Measurements from ENCODE around the gene CHRNE.

Gene CHRNE

GRCh38 chr17:4945176-4945943, 42.5 kb upstream of the CHRNE start:
- no peak overlapping the region for H3K4me3 ChIP-seq
- in situ Hi-C loops (cut with MboI; ENCODE audit: low sequenced_read_pairs): no loop called here
- peak in 1 of 2 experiments; percentile 60 for DNase-seq (ENCODE audit: low spot score in 2 of 2)
- H3K27me3 ChIP-seq (ENCODE audit: low read depth): no peaks in the 10 kb centered on the region
- peaks cover 14% of the 10 kb centered on the region for H3K4me1 ChIP-seq
- H3K36me3 ChIP-seq (replicated peaks): peaks cover 63% of the 10 kb centered on the region
- H3K9me3 ChIP-seq: no peaks in the 10 kb centered on the region

DNA sequence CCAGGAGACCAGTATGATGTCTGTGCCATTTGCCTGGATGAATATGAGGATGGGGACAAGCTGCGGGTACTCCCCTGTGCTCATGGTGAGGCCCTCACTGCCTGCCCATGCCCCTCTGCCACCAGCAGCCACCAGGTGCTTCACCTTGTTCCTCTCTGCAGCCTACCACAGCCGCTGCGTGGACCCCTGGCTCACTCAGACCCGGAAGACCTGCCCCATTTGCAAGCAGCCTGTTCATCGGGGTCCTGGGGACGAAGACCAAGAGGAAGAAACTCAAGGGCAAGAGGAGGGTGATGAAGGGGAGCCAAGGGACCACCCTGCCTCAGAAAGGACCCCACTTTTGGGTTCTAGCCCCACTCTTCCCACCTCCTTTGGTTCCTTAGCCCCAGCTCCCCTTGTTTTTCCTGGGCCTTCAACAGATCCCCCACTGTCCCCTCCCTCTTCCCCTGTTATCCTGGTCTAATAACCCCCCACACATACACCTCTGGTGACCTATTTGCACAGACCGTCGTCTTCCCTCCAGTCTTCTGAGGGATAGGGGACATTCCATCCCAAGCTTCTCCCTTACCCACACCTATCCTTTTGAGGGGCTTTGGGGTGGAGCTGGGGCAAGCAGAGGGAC, 41.8 kb upstream of the CHRNE start:
- in situ Hi-C loops (cut with MboI; ENCODE audit: low sequenced_read_pairs): no loop called here
- Histone ChIP-seq H3K4me1 (peaks cover 9% of the 10 kb centered on the region), H3K36me3 (replicated peaks) (peaks cover 63% of the 10 kb centered on the region)

DNA sequence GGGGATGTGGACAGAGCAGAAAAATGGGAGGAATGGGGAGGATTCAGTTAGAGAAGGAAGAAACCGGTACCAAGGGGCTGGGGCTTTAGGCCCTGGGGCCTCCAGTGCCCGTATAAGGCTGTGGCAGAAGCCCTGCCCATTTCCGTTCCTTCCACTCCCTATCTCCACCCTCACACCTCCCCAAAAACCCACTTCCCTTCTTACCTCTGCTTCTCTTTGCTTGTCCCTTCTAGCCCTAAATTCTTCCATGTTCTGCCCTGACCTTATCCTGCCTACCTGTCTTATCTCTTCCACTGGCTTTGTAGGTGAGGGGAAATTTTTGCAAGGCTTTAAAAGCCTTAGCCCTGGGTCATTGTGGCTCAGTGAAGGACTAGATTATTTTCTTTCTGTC, 41.3 kb upstream of the CHRNE start:
- in situ Hi-C loops (cut with MboI; ENCODE audit: low sequenced_read_pairs): no loop called here

More for the DNA sequence above, 41.8 kb upstream of the CHRNE start:
- Histone ChIP-seq H3K9me3 (no peaks in the 10 kb centered on the region), H3K27me3 (ENCODE audit: low read depth) (no peaks in the 10 kb centered on the region), H3K4me3 (no peak overlapping the region)
- DNase-seq (ENCODE audit: low spot score in 2 of 2): no peak

GRCh38 chr17:4942760-4943508, 40.0 kb upstream of the CHRNE start:
- in situ Hi-C loops (cut with MboI; ENCODE audit: low sequenced_read_pairs): no loop called here
- Histone ChIP-seq H3K4me3 (no peak overlapping the region), H3K9me3 (no peaks in the 10 kb centered on the region), H3K36me3 (replicated peaks) (peaks cover 69% of the 10 kb centered on the region), H3K4me1 (peaks cover 14% of the 10 kb centered on the region), H3K27me3 (ENCODE audit: low read depth) (no peaks in the 10 kb centered on the region)
- DNase-seq (ENCODE audit: low spot score in 2 of 2): no peak

More for the DNA sequence above, 41.3 kb upstream of the CHRNE start:
- no peaks in the 10 kb centered on the region for H3K9me3 ChIP-seq
- DNase-seq (ENCODE audit: low spot score in 2 of 2): no peak
- peaks cover 63% of the 10 kb centered on the region for H3K36me3 ChIP-seq (replicated peaks)
- no peak overlapping the region for H3K4me3 ChIP-seq
- peaks cover 8% of the 10 kb centered on the region for H3K4me1 ChIP-seq
- no peaks in the 10 kb centered on the region for H3K27me3 ChIP-seq (ENCODE audit: low read depth)

GRCh38 chr17:4941319-4941610, 38.4 kb upstream of the CHRNE start:
- Histone ChIP-seq H3K27me3 (ENCODE audit: low read depth) (no peaks in the 10 kb centered on the region), H3K36me3 (replicated peaks) (peaks cover 69% of the 10 kb centered on the region), H3K4me1 (peaks cover 14% of the 10 kb centered on the region), H3K9me3 (no peaks in the 10 kb centered on the region), H3K4me3 (peak overlapping the region; percentile 70)
- in situ Hi-C loops (cut with MboI; ENCODE audit: low sequenced_read_pairs): no loop called here
- no peak for DNase-seq (ENCODE audit: low spot score in 2 of 2)

DNA sequence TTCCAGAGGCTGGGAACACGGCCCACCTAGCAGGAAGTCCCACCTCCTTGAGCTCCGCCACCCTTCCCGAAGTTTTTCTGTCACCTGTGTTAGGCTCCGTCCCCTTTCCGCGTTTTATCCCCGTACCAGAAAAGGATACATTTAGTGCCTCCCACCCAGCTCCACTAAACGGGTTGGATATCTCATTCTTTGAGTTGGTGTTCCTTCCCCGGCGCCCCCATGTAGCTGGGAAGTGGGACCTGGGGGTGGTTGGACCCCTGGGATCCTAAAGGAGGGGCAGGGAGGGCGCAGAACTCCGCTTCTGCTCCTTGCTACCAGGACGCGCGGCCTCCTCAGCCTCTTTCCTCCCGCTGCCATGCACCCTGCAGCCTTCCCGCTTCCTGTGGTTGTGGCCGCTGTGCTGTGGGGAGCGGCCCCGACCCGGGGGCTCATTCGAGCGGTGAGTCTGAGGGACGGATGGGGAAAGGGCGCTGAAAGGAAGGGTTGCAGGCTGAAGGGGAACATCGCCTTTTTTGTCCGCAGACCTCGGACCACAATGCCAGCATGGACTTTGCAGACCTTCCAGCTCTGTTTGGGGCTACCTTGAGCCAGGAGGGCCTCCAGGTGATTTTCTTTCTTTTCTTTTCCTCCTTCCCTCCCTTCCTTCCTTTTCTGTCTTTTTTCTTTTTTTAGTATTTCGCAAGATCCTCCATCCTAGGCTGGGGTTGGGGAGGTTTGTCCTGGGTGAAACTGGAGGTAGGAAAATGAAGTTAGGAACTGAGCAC, 37.8 kb upstream of the CHRNE start:
- H3K27me3 ChIP-seq (ENCODE audit: low read depth): no peaks in the 10 kb centered on the region
- peaks cover 64% of the 10 kb centered on the region for H3K36me3 ChIP-seq (replicated peaks)
- peak; percentile 90 to 91 for DNase-seq (ENCODE audit: low spot score in 2 of 2)
- peaks cover 14% of the 10 kb centered on the region for H3K4me1 ChIP-seq
- in situ Hi-C loops (cut with MboI; ENCODE audit: low sequenced_read_pairs): no loop called here
- peak overlapping the region; percentile 70 for H3K4me3 ChIP-seq
- no peaks in the 10 kb centered on the region for H3K9me3 ChIP-seq

DNA sequence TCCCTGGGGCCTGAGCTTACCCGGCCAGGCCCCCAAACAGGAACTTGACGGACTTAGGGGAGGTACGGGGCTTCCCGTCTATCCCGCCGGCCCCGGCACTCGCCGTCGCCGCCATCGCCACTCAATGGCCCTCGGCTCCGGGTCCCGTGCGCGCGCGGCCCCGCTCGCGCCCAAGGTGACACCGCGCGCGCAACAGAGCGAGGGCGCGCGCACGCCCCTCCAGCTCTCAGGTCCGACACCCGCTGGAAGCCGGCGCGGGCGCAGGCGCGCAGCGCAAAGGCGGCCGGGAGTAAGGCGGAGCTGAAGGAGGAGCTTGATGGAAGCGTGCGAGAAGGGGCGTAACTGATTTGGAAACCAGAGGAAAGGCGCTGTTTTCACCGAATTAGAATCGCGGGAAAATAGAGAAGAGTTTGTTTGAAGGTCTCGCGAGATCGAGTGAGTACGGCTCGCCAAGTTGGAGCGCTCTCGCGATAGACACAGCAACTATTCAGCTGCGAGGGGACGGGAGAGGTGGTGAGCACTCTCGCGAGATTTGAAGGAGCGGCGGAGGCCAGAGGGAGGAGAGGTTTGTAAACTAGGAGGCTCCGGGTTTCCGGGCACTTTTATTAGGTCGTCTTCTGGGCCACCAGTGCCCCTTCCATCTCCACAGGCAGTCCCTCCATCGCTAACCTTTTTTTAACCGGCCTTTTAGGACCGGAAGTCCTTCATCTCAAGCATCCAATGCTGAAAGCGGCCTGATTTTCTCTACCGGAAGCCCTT, 37.1 kb upstream of the CHRNE start, which contains the start of the genes RNF167 and SLC25A11:
TSS of gene RNF167 (plus strand) at position 473 of the 759 bp plus-strand sequence. CDS start 642 bp downstream, outside the sequence.
TSS of gene SLC25A11 (minus strand) at position 251 of the 759 bp plus-strand sequence. CDS start at position 115, 136 bp downstream.
- H3K4me3 ChIP-seq: peak within 1 kb of the TSS; percentile 70
- peak; percentile 97 to 99 for DNase-seq (ENCODE audit: low spot score in 2 of 2)
- no peaks in the 10 kb centered on the region for H3K27me3 ChIP-seq (ENCODE audit: low read depth)
- no peaks in the 10 kb centered on the region for H3K9me3 ChIP-seq
- peaks cover 56% of the 10 kb centered on the region for H3K36me3 ChIP-seq (replicated peaks)
- peaks cover 14% of the 10 kb centered on the region for H3K4me1 ChIP-seq
- in situ Hi-C loops (cut with MboI; ENCODE audit: low sequenced_read_pairs): no loop called here

DNA sequence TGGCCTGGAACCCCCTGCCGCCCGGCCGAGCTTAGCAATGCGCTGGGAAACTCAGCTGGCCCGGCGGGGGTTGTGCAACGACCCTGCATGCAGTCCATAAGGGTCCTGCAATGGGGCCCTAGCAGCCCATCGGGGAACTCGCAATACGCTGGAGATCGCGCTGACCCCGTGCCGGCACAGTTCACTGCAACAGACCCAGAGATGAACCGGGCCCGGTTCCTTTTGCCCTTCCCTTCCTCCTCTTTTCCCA, 36.6 kb upstream of the CHRNE start:
- Histone ChIP-seq H3K36me3 (replicated peaks) (peaks cover 51% of the 10 kb centered on the region), H3K4me1 (peaks cover 14% of the 10 kb centered on the region)
- in situ Hi-C loops (cut with MboI; ENCODE audit: low sequenced_read_pairs): no loop called here

DNA sequence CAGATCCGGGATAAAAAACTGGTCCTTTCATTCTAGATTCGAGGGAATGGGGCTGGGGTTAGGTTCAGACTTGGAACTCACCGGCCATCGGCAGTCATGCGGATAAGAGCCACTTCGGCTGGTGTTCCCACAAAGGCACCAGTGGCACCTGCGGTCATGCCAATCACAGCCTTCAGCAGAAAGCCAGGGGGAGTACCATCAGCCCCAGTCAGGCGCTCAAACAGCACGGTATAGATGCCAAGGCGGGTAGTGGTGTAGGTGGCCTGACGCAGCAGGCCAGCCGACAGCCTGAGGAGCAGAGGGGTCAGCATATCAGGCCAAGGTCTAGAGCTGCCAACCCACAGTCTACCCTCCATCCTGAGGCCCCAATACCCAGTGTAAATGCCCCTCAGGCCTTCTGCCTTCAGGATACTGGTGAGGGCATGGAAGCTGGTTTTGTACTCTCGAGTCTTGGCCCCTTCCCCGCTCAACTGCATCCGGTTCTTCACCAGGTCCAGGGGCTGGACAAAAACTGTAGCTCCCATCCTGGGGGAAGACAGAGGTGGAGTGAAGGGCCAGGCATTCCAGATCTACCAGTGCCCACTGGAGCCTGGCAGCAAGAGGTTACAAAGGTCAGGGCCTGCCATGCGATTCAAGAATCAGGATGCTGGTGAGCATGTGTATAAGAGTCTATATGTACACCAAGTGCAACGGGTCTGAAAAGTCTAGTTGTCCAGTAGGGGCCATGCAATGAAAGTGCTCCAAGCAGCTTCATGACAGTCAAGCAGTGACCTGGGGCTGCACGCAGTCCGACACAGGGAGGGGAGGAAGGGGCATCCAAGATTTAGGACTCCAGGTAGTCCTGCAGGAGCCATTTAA, 36.0 kb upstream of the CHRNE start:
- Histone ChIP-seq H3K9me3 (no peaks in the 10 kb centered on the region), H3K4me3 (peak overlapping the region; percentile 70), H3K27me3 (ENCODE audit: low read depth) (no peaks in the 10 kb centered on the region), H3K4me1 (peaks cover 14% of the 10 kb centered on the region), H3K36me3 (replicated peaks) (peaks cover 46% of the 10 kb centered on the region)
- DNase-seq (ENCODE audit: low spot score in 2 of 2): no peak
- in situ Hi-C loops (cut with MboI; ENCODE audit: low sequenced_read_pairs): no loop called here

More for the DNA sequence above, 36.6 kb upstream of the CHRNE start:
- no peak for DNase-seq (ENCODE audit: low spot score in 2 of 2)
- Histone ChIP-seq H3K4me3 (peak overlapping the region; percentile 70), H3K27me3 (ENCODE audit: low read depth) (no peaks in the 10 kb centered on the region), H3K9me3 (no peaks in the 10 kb centered on the region)

DNA sequence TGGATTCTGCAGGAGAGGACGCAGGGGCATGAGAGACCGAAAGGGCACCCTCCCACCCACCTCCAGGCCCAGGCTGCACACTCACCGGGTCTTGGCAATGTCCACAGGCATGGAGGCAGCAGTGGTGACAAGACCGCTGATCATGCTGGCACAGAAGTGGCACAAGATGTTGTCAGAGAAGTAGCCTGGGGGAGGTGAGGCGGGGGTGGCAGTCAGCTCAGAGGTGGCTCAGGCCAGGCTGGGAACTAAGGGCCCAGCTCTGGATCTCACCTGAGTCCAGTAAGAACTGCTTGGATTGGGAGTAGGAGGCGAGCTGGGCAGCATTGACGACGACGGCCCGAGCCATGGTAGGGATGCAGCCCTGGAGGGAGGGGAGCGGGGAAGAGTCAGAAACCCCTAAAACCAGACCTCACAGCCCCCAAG, 35.2 kb upstream of the CHRNE start:
- no peaks in the 10 kb centered on the region for H3K9me3 ChIP-seq
- H3K4me3 ChIP-seq: no peak overlapping the region
- H3K27me3 ChIP-seq (ENCODE audit: low read depth): no peaks in the 10 kb centered on the region
- in situ Hi-C loops (cut with MboI; ENCODE audit: low sequenced_read_pairs): no loop called here
- DNase-seq (ENCODE audit: low spot score in 2 of 2): no peak
- H3K4me1 ChIP-seq: peaks cover 14% of the 10 kb centered on the region
- H3K36me3 ChIP-seq (replicated peaks): peaks cover 37% of the 10 kb centered on the region

GRCh38 chr17:4937553-4937952, 34.7 kb upstream of the CHRNE start:
- no peak for DNase-seq (ENCODE audit: low spot score in 2 of 2)
- Histone ChIP-seq H3K27me3 (ENCODE audit: low read depth) (no peaks in the 10 kb centered on the region), H3K4me1 (peaks cover 14% of the 10 kb centered on the region), H3K4me3 (no peak overlapping the region), H3K36me3 (replicated peaks) (peaks cover 32% of the 10 kb centered on the region), H3K9me3 (no peaks in the 10 kb centered on the region)
- in situ Hi-C loops (cut with MboI; ENCODE audit: low sequenced_read_pairs): no loop called here

GRCh38 chr17:4936436-4936835, 33.5 kb upstream of the CHRNE start:
- DNase-seq (ENCODE audit: low spot score in 2 of 2): no peak
- Histone ChIP-seq H3K4me3 (no peak overlapping the region), H3K9me3 (no peaks in the 10 kb centered on the region), H3K36me3 (replicated peaks) (peaks cover 24% of the 10 kb centered on the region), H3K4me1 (peaks cover 8% of the 10 kb centered on the region), H3K27me3 (ENCODE audit: low read depth) (no peaks in the 10 kb centered on the region)
- in situ Hi-C loops (cut with MboI; ENCODE audit: low sequenced_read_pairs): no loop called here
